Natural killer cell (primary cell): Measurements from ENCODE around the gene SEC24A. TPM values are rescaled to one million over a fixed set of nuclear protein-coding genes. Genes with fewer than 3 reads are reported as not detected.
"Not testable (repeated sequence)": the region's sequence is repeated elsewhere in the genome, so short reads cannot be mapped to it uniquely, and the experiment has no call there.

ENCODE experiments used
- ATAC-seq, 3 donors: fragments of 150-1000 bp in 2 of 3; fragments of 200-7000 bp in 1 of 3; cut with Tn5 transposase; 1 replicate in 1 of 3; 2 replicates in 2 of 3; pipeline ENCODE4 v1.10.0; 2021; ENCODE audit warnings: mild to moderate bottlenecking in 2 of 3, moderate library complexity in 2 of 3
- DNase-seq, 2 donors: peaks; one replicate each; pipeline versions ENCODE4 v3.0.0 to v3.0.0-alpha.2; 2013 to 2021; ENCODE audit warnings: mixed read lengths in 1 of 2
- H3K27ac ChIP-seq: one replicate; pipeline ENCODE4 v1.5.1; 2013; ENCODE audit warnings: mild to moderate bottlenecking, low read length
- H3K27me3 ChIP-seq: one replicate; pipeline ENCODE4 v1.6.1; 2013; ENCODE audit warnings: low read length; ENCODE audit not compliant: control insufficient read depth, insufficient read depth
- H3K36me3 ChIP-seq: one replicate; pipeline ENCODE4 v1.6.1; 2013; ENCODE audit warnings: low read length; ENCODE audit not compliant: control insufficient read depth, insufficient read depth
- H3K4me1 ChIP-seq: one replicate; pipeline ENCODE4 v1.6.1; 2013; ENCODE audit warnings: low read length; ENCODE audit not compliant: control insufficient read depth, insufficient read depth
- H3K4me3 ChIP-seq: one replicate; pipeline ENCODE4 v1.5.1; 2013; ENCODE audit warnings: low read length
- H3K9me3 ChIP-seq: one replicate; pipeline ENCODE4 v1.6.1; 2013; ENCODE audit warnings: low read length; ENCODE audit not compliant: control insufficient read depth, insufficient read depth
- H3K27ac Mint-ChIP-seq, 2 donors: one replicate each; pipeline ENCODE4 v1.8.0; 2022; ENCODE audit warnings: mild to moderate bottlenecking in 2 of 2, mixed read lengths in 2 of 2, moderate library complexity in 1 of 2
- H3K27me3 Mint-ChIP-seq, 2 donors: one replicate each; pipeline ENCODE4 v1.8.0; 2022; ENCODE audit warnings: low read depth in 2 of 2, mixed read lengths in 2 of 2
- H3K36me3 Mint-ChIP-seq: one replicate; pipeline ENCODE4 v1.8.0; 2022; ENCODE audit warnings: mixed read lengths
- H3K4me1 Mint-ChIP-seq, 2 donors: one replicate each; pipeline ENCODE4 v1.8.0; 2022; ENCODE audit warnings: mixed read lengths in 2 of 2
- H3K4me3 Mint-ChIP-seq: one replicate; pipeline ENCODE4 v1.8.0; 2022; ENCODE audit warnings: mild to moderate bottlenecking, moderate library complexity, mixed read lengths
- H3K9me3 Mint-ChIP-seq, 2 donors: one replicate each; pipeline ENCODE4 v1.8.0; 2022; ENCODE audit warnings: mixed read lengths in 2 of 2
- WGBS: methylation state at CpG from one replicate; pipeline ENCODE4 v1.1.7; 2013; ENCODE audit warnings: missing lambda C conversion rate; ENCODE audit not compliant: insufficient coverage; 5-methylcytosine and 5-hydroxymethylcytosine counted together
- intact Hi-C: fragments of 100-400 bp; cut with micrococcal nuclease; formaldehyde crosslinking; loops from one replicate; pipeline ENCODE4 v1.14.2; 2022
- total RNA-seq, 4 donors: library from RNA; stranded (reverse); fragments of 120-200 nt in 1 of 4; gene quantifications; one replicate each; pipeline versions ENCODE4 v1.2.3 to v1.2.4, GENCODE V29; 2013 to 2022
- TF ChIP-seq, protein P1 (sequence below): fragments of 200-600 bp; IDR thresholded peaks from one replicate; pipeline ENCODE4 v1.8.0; 2022; ENCODE audit warnings: antibody characterized with exemption

Gene SEC24A
- total RNA-seq, 3 donors from 2014 or later (not counting 1 experiment from before 2014, with no cell fraction given) = 20.9 to 26.1 (median 25.0) TPM

DNA sequence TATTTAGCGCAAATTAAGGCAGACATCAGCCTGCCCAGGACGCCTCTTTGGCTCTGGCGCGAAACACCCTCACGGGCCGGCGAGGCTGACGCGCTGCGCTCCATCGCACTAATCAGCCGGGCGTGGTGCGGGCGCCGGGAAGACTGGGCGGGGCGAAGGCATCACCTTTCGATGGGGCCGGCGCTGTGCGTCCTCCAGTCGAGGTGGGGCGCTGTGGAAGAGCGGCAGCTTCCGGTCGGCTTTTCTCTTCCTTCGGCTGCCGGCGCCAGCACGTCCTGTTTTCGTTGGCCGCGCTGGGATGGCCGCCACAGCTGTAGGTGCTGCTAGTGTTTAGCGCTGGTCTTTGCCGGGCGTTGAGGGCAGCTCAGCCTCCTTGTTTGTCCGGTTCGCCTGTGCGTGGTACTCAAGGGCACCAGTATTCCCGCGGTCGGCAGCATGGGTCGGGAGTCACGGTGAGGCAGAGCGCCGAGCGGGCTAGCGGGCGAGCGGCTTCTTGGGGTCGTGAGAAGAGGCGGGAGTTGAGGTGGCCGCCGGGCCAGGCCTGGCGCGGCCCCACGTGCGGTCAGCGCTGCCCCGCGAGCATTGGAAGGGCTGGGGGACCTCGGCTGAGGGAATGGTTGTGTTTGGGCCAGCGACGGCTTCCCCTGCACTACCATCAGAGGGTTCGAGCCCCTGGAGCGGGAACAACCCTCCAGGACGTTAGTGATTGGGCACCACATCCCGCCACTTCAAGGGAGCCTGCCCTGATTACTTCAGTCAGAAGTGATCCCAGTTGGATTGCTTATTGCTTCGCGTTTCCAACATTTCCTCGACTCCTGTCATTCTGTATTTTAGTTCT, 110.1 kb downstream of the SEC24A start, which contains the start of gene DDX46:
DDX46 (plus strand) TSS at position 276 of the 838 bp plus-strand sequence; CDS start at position 436, 160 bp downstream.
- TF ChIP-seq, protein P1, sequence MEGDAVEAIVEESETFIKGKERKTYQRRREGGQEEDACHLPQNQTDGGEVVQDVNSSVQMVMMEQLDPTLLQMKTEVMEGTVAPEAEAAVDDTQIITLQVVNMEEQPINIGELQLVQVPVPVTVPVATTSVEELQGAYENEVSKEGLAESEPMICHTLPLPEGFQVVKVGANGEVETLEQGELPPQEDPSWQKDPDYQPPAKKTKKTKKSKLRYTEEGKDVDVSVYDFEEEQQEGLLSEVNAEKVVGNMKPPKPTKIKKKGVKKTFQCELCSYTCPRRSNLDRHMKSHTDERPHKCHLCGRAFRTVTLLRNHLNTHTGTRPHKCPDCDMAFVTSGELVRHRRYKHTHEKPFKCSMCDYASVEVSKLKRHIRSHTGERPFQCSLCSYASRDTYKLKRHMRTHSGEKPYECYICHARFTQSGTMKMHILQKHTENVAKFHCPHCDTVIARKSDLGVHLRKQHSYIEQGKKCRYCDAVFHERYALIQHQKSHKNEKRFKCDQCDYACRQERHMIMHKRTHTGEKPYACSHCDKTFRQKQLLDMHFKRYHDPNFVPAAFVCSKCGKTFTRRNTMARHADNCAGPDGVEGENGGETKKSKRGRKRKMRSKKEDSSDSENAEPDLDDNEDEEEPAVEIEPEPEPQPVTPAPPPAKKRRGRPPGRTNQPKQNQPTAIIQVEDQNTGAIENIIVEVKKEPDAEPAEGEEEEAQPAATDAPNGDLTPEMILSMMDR = peak; percentile 74
- no peaks in the 10 kb centered on the region for H3K36me3 Mint-ChIP-seq
- Histone ChIP-seq H3K9me3 (no peaks in the 10 kb centered on the region), H3K27ac (peak within 1 kb of the TSS; percentile 54), H3K4me1 (peaks cover 13% of the 10 kb centered on the region), H3K36me3 (peaks cover under 1% of the 10 kb centered on the region), H3K4me3 (peak within 1 kb of the TSS; percentile 77), H3K27me3 (no peaks in the 10 kb centered on the region)
- WGBS = 0% methylated on average over 73 of the region's 73 CpGs
- peak; percentile 90 to 96 for DNase-seq
- peak within 1 kb of the TSS; percentile 96 to 98 for H3K27ac Mint-ChIP-seq
- peak within 1 kb of the TSS; percentile 100 for H3K4me3 Mint-ChIP-seq
- H3K27me3 Mint-ChIP-seq = no peaks in the 10 kb centered on the region
- H3K9me3 Mint-ChIP-seq = no peaks in the 10 kb centered on the region
- intact Hi-C loops = loop anchor here (1.0 kb wide), 2 partner anchors 20 to 116 kb away; partner anchors contain the start of genes CAMLG and TXNDC15
- peak; percentile 97 to 99 (median 99) for ATAC-seq
- peaks cover 34 to 44% of the 10 kb centered on the region in 2 donors for H3K4me1 Mint-ChIP-seq

DNA sequence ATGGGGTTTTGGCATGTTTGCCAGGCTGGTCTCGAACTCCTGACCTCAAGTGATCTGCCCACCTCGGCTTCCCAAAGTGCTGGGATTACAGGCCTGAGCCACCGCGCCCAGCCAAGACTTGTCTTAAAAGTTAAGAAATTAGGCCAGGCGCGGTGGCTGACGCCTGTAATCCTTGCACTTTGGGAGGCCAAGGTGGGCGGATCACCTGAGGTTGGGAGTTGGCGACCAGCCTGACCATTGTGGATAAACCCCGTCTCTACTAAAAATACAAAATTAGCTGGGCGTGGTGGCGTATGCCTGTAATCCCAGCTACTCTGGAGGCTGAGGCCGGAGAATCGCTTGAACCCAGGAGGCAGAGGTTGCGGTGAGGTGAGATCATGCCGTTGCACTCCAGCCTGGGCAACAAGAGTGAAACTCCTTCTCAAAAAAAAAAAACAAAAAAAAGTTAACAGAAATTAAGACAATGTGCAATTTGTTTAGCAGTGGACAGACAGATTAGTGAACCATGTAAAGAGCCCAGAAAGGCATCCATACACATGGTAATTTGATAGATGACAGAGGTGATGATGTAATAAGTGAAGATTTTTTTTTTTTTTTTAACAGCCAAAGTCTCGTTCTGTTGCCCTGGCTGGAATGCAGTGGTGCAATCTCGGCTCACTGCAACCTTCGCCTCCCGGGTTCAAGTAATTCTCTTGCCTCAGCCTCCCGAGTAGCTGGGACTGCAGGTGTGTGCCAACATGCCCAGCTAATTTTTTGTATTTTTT, 119.1 kb downstream of the SEC24A start:
- H3K27ac Mint-ChIP-seq, DNase-seq, H3K27ac ChIP-seq, H3K9me3 ChIP-seq, H3K4me3 Mint-ChIP-seq, H3K4me3 ChIP-seq, H3K4me1 ChIP-seq, H3K27me3 ChIP-seq, H3K9me3 Mint-ChIP-seq, ATAC-seq, intact Hi-C loops, H3K4me1 Mint-ChIP-seq, H3K27me3 Mint-ChIP-seq, H3K36me3 Mint-ChIP-seq: not testable (repeated sequence)
- peaks cover 57% of the 10 kb centered on the region for H3K36me3 ChIP-seq
- 96% methylated on average over 21 of the region's 21 CpGs for WGBS

- intact Hi-C loops = no loop called here
- Histone ChIP-seq H3K4me3 (no peak overlapping the region), H3K9me3 (no peaks in the 10 kb centered on the region), H3K4me1 (no peaks in the 10 kb centered on the region), H3K27me3 (no peaks in the 10 kb centered on the region), H3K27ac (no peak overlapping the region), H3K36me3 (peaks cover 67% of the 10 kb centered on the region)
- H3K27ac Mint-ChIP-seq = no peak overlapping the region
- H3K9me3 Mint-ChIP-seq = no peaks in the 10 kb centered on the region
- no peak overlapping the region for H3K4me3 Mint-ChIP-seq
- H3K4me1 Mint-ChIP-seq = no peaks in the 10 kb centered on the region
- no peaks in the 10 kb centered on the region for H3K36me3 Mint-ChIP-seq
- ATAC-seq = no peak
- WGBS = 91% methylated on average over 4 of the region's 4 CpGs
- TF ChIP-seq, protein P1 = no peak
- DNase-seq = no peak
- H3K27me3 Mint-ChIP-seq = no peaks in the 10 kb centered on the region
Measured at GRCh38 chr5:134769206-134769605, 120.6 kb downstream of the SEC24A start.
